PC-3 (cell line): Measurements from ENCODE around the gene ATP8A2. TPM values are rescaled to one million over a fixed set of nuclear protein-coding genes. Genes with fewer than 3 reads are reported as not detected.
A peak's percentile ranks its signal among the peaks of the same experiment; 100 is the strongest.

Experiments used
- ATAC-seq: fragments of 200-7000 bp; cut with Tn5 transposase; 2 replicates; pipeline ENCODE4 v1.9.1; 2020; ENCODE audit warnings: mild to moderate bottlenecking, moderate library complexity
- BruUV-seq: library from RNA; stranded (reverse); fragments of 400-500 nt; replicated peaks from 2 replicates; lab custom pipeline; 2021; lab: Mats Ljungman, UMichigan
- CTCF ChIA-PET: fragments of 300-600 bp; sonication (Branson Sonifier 250); formaldehyde crosslinking; loops from one replicate; lab custom pipeline; 2022; ENCODE audit warnings: antibody characterized with exemption; lab: Charles Lee
- POLR2A ChIA-PET: fragments of 300-600 bp; sonication (Branson Sonifier 250); formaldehyde crosslinking; loops from one replicate; lab custom pipeline; 2022; ENCODE audit warnings: antibody characterized with exemption; ENCODE audit not compliant: unreplicated experiment; lab: Charles Lee
- DNase-seq: peaks from one replicate; pipeline ENCODE4 v3.0.0-alpha.2; 2015
- H2AFZ ChIP-seq: fragments of 300-600 bp; sonication (generic); 2 replicates; pipeline ENCODE4 v1.6.0; 2016; ENCODE audit warnings: antibody characterized with exemption, low read length
- H3F3A ChIP-seq: fragments of 300-600 bp; sonication (generic); one replicate; pipeline ENCODE4 v1.6.0; 2017; ENCODE audit warnings: antibody characterized with exemption, low read length, control low read depth, mild to moderate bottlenecking; ENCODE audit not compliant: unreplicated experiment
- H3K27ac ChIP-seq: fragments of 300-600 bp; sonication (generic); 2 replicates; pipeline ENCODE4 v1.5.1; 2016; ENCODE audit warnings: mild to moderate bottlenecking, low read length
- H3K27me3 ChIP-seq: fragments of 300-600 bp; sonication (generic); 2 replicates; pipeline ENCODE4 v1.6.1; 2016; ENCODE audit warnings: low read length, mixed read lengths
- H3K36me3 ChIP-seq: fragments of 300-600 bp; sonication (generic); 2 replicates; pipeline ENCODE4 v1.6.1; 2016; ENCODE audit warnings: low read depth, mixed run types, low read length, mixed read lengths
- H3K4me1 ChIP-seq: fragments of 300-600 bp; sonication (generic); 2 replicates; pipeline ENCODE4 v1.5.1; 2016; ENCODE audit warnings: low read length; ENCODE audit not compliant: insufficient read depth
- H3K4me2 ChIP-seq: fragments of 300-600 bp; sonication (generic); 2 replicates; pipeline ENCODE4 v1.6.0; 2016; ENCODE audit warnings: low read length
- H3K4me3 ChIP-seq: fragments of 300-600 bp; sonication (generic); 2 replicates; pipeline ENCODE4 v1.5.1; 2016; ENCODE audit warnings: mild to moderate bottlenecking, low read length, mixed read lengths
- H3K79me2 ChIP-seq: fragments of 300-600 bp; sonication (generic); 2 replicates; pipeline ENCODE4 v1.6.1; 2017; ENCODE audit warnings: low read length, mixed read lengths
- H3K9ac ChIP-seq: fragments of 300-600 bp; sonication (generic); 2 replicates; pipeline ENCODE4 v1.6.0; 2016; ENCODE audit warnings: mild to moderate bottlenecking, low read length
- H3K9me2 ChIP-seq: fragments of 300-600 bp; sonication (generic); replicated peaks from 2 replicates; pipeline ENCODE4 v1.6.1; 2016; ENCODE audit warnings: mixed run types, low read length, mixed read lengths
- H3K9me3 ChIP-seq: fragments of 300-600 bp; sonication (generic); 2 replicates; pipeline ENCODE4 v1.6.1; 2016; ENCODE audit warnings: low read length, mixed read lengths
- H4K20me1 ChIP-seq: fragments of 300-600 bp; sonication (generic); 2 replicates; pipeline ENCODE4 v1.6.1; 2016; ENCODE audit warnings: low read length, mixed read lengths
- EZH2 ChIP-seq: fragments of 300-600 bp; sonication (generic); IDR thresholded peaks from one replicate; pipeline ENCODE4 v1.6.1; 2017; ENCODE audit warnings: antibody characterized with exemption, mild to moderate bottlenecking, low read length; ENCODE audit not compliant: unreplicated experiment
- EZH2phosphoT487 ChIP-seq: fragments of 300-600 bp; sonication (generic); IDR thresholded peaks from 2 replicates; pipeline ENCODE4 v1.6.1; 2018; ENCODE audit warnings: mild to moderate bottlenecking, antibody characterized with exemption, low read length, borderline replicate concordance
- intact Hi-C: fragments of 100-400 bp; cut with micrococcal nuclease; formaldehyde crosslinking; loops from 2 replicates; pipeline ENCODE4 v1.9.0; 2023
- total RNA-seq: library from RNA; depleted of rRNA; stranded (reverse); fragments of >200 nt; gene quantifications from 2 replicates; pipeline ENCODE4 v1.2.3, GENCODE V29; 2014
- TF ChIP-seq, protein P1 (sequence below): fragments of 300-600 bp; sonication (generic); conservative IDR thresholded peaks from 2 replicates; pipeline ENCODE4 v1.5.1; 2017; ENCODE audit warnings: antibody characterized with exemption, low read depth, mild to moderate bottlenecking, low read length

Gene ATP8A2
- total RNA-seq, 1 experiment from 2014 or later, result 0.04 TPM

- no peak for DNase-seq
- Histone ChIP-seq H3K4me3 (no peak overlapping the region), H3K27me3 (no peaks in the 10 kb centered on the region), H3K4me1 (peaks cover 19% of the 10 kb centered on the region), H3K27ac (no peak overlapping the region), H2AFZ (peak overlapping the region; percentile 27; the same call in 1 of the 2 replicates), H3K9me3 (no peaks in the 10 kb centered on the region), H4K20me1 (no peaks in the 10 kb centered on the region), H3K79me2 (no peaks in the 10 kb centered on the region), H3K4me2 (no peak overlapping the region), H3K36me3 (no peaks in the 10 kb centered on the region), H3K9me2 (no peaks in the 10 kb centered on the region), H3F3A (no peaks in the 10 kb centered on the region), H3K9ac (no peak overlapping the region)
- no peak for ATAC-seq
- no TSS peak for BruUV-seq
- ChIA-PET POLR2A (interaction anchor here (0.7 kb wide), 1 partner anchor 11 kb away, joined by 3 read pairs; no protein-coding TSS in a partner anchor), CTCF (no interaction called here)
- intact Hi-C loops, result no loop called here
- no peak for TF ChIP-seq EZH2phosphoT487
- TF ChIP-seq, protein P1, sequence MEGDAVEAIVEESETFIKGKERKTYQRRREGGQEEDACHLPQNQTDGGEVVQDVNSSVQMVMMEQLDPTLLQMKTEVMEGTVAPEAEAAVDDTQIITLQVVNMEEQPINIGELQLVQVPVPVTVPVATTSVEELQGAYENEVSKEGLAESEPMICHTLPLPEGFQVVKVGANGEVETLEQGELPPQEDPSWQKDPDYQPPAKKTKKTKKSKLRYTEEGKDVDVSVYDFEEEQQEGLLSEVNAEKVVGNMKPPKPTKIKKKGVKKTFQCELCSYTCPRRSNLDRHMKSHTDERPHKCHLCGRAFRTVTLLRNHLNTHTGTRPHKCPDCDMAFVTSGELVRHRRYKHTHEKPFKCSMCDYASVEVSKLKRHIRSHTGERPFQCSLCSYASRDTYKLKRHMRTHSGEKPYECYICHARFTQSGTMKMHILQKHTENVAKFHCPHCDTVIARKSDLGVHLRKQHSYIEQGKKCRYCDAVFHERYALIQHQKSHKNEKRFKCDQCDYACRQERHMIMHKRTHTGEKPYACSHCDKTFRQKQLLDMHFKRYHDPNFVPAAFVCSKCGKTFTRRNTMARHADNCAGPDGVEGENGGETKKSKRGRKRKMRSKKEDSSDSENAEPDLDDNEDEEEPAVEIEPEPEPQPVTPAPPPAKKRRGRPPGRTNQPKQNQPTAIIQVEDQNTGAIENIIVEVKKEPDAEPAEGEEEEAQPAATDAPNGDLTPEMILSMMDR, result no peak
- no peak for TF ChIP-seq EZH2
Observed at GRCh38 chr13:25890671-25891212, 519.0 kb downstream of the ATP8A2 start.

DNA sequence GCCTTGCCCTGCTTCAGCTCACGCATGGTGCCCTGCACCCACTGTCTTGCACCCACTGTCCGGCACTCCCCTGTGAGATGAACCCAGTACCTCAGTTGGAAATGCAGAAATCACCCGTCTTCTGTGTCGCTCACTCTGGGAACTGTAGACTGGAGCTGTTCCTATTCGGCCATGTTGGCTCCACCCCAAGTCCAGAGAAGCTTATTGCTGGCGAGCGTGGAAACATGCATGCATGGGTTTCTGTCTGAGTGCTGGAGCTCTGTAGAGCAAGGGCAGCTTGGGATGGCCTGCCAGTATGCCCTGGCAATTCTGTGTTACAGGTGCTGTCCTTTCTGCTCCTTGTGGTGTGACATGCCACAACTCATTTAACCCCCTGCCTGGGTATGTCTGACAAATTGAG lies 527.2 kb downstream of the ATP8A2 start:
- Histone ChIP-seq H3K36me3 (no peaks in the 10 kb centered on the region), H3K9me3 (no peaks in the 10 kb centered on the region), H3K4me2 (no peak overlapping the region), H3F3A (no peaks in the 10 kb centered on the region), H3K27me3 (no peaks in the 10 kb centered on the region), H2AFZ (no peak overlapping the region), H3K9me2 (no peaks in the 10 kb centered on the region), H3K9ac (no peak overlapping the region), H3K4me1 (peaks cover 21% of the 10 kb centered on the region), H3K79me2 (no peaks in the 10 kb centered on the region), H3K4me3 (no peak overlapping the region), H4K20me1 (no peaks in the 10 kb centered on the region), H3K27ac (no peak overlapping the region)
- TF ChIP-seq EZH2 (no peak), EZH2phosphoT487 (no peak)
- TF ChIP-seq, protein P1, result no peak
- POLR2A ChIA-PET, result no interaction called here
- no peak for ATAC-seq
- no peak for DNase-seq
- CTCF ChIA-PET, result no interaction called here
- BruUV-seq, result no TSS peak
- intact Hi-C loops, result no loop called here

DNA sequence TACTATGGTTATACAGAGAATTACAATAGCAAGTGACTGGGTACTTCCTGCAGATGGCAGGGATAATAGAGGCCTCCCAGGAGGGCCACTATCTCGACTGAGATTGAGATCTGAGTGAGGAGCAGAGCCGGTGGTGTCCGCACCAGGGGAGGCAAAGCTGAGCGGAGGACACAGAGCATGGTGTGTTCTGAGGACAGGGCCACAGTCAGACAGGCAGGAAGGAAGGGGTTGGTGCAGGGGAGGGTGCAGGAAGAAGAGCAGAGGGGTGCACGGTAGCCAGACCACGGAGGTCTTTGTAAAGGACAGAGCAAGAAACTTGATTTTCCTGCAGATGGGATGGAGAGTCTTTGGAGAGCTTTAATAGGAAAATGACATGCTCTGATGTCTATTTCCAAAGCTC lies 527.7 kb downstream of the ATP8A2 start:
- CTCF ChIA-PET, result no interaction called here
- no peak overlapping the region for H2AFZ ChIP-seq
- H3K27me3 ChIP-seq, result no peaks in the 10 kb centered on the region
- H3K9me2 ChIP-seq, result no peaks in the 10 kb centered on the region
- POLR2A ChIA-PET, result no interaction called here
- intact Hi-C loops, result no loop called here
- DNase-seq, result no peak
- H3F3A ChIP-seq, result no peaks in the 10 kb centered on the region
- no peak for ATAC-seq
- peaks cover 21% of the 10 kb centered on the region for H3K4me1 ChIP-seq
- no peak overlapping the region for H3K27ac ChIP-seq
- H3K9ac ChIP-seq, result no peak overlapping the region
- H3K4me3 ChIP-seq, result no peak overlapping the region
- BruUV-seq, result no TSS peak
- no peak overlapping the region for H3K4me2 ChIP-seq
- no peaks in the 10 kb centered on the region for H4K20me1 ChIP-seq
- no peaks in the 10 kb centered on the region for H3K36me3 ChIP-seq
- TF ChIP-seq, protein P1, result no peak
- TF ChIP-seq EZH2, result no peak
- TF ChIP-seq EZH2phosphoT487, result no peak
- H3K79me2 ChIP-seq, result no peaks in the 10 kb centered on the region
- H3K9me3 ChIP-seq, result no peaks in the 10 kb centered on the region
